Type B pancreatic cell (in vitro differentiated cells): Measurements from ENCODE around the gene PYGB. TPM values are rescaled to one million over a fixed set of nuclear protein-coding genes. Genes with fewer than 3 reads are reported as not detected.

Experiments used
- DNase-seq: peaks from one replicate; pipeline ENCODE4 v3.0.0; 2021; ENCODE audit warnings: mixed read lengths; ENCODE audit not compliant: unreplicated experiment; ENCODE audit errors: extremely low spot score
- H3K27ac Mint-ChIP-seq: 2 replicates; pipeline ENCODE4 v1.8.0; 2021; ENCODE audit warnings: mild to moderate bottlenecking, mixed read lengths
- H3K27me3 Mint-ChIP-seq: 2 replicates; pipeline ENCODE4 v1.8.0; 2021; ENCODE audit warnings: mixed read lengths
- H3K36me3 Mint-ChIP-seq: 2 replicates; pipeline ENCODE4 v1.8.0; 2021; ENCODE audit warnings: mixed read lengths
- H3K4me1 Mint-ChIP-seq: one replicate; pipeline ENCODE4 v1.8.0; 2021; ENCODE audit warnings: mixed read lengths; ENCODE audit not compliant: unreplicated experiment
- H3K4me3 Mint-ChIP-seq: 2 replicates; pipeline ENCODE4 v1.8.0; 2021; ENCODE audit warnings: mild to moderate bottlenecking, mixed read lengths
- H3K9me3 Mint-ChIP-seq: 2 replicates; pipeline ENCODE4 v1.8.0; 2021; ENCODE audit warnings: mixed read lengths
- total RNA-seq: library from RNA; stranded (reverse); gene quantifications from 2 replicates; pipeline ENCODE4 v1.2.1, GENCODE V29; 2021; ENCODE audit warnings: low replicate concordance
- TF ChIP-seq, protein P1 (sequence below): fragments of 200-600 bp; sonication (generic); conservative IDR thresholded peaks from 2 replicates; pipeline ENCODE4 v1.5.0; 2021; ENCODE audit warnings: antibody characterized with exemption, mild to moderate bottlenecking

The PYGB gene
- total RNA-seq, 1 donor from 2014 or later, result 52.2 TPM

GRCh38 chr20:25274481-25274880 lies 26.6 kb downstream of the PYGB start:
- H3K27ac Mint-ChIP-seq, result no peak overlapping the region
- H3K27me3 Mint-ChIP-seq, result no peaks in the 10 kb centered on the region
- TF ChIP-seq, protein P1, sequence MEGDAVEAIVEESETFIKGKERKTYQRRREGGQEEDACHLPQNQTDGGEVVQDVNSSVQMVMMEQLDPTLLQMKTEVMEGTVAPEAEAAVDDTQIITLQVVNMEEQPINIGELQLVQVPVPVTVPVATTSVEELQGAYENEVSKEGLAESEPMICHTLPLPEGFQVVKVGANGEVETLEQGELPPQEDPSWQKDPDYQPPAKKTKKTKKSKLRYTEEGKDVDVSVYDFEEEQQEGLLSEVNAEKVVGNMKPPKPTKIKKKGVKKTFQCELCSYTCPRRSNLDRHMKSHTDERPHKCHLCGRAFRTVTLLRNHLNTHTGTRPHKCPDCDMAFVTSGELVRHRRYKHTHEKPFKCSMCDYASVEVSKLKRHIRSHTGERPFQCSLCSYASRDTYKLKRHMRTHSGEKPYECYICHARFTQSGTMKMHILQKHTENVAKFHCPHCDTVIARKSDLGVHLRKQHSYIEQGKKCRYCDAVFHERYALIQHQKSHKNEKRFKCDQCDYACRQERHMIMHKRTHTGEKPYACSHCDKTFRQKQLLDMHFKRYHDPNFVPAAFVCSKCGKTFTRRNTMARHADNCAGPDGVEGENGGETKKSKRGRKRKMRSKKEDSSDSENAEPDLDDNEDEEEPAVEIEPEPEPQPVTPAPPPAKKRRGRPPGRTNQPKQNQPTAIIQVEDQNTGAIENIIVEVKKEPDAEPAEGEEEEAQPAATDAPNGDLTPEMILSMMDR, result no peak
- H3K9me3 Mint-ChIP-seq, result no peaks in the 10 kb centered on the region
- no peaks in the 10 kb centered on the region for H3K4me1 Mint-ChIP-seq
- H3K4me3 Mint-ChIP-seq, result no peak overlapping the region
- H3K36me3 Mint-ChIP-seq, result peaks cover 6% of the 10 kb centered on the region
- DNase-seq, result no peak

GRCh38 chr20:25274891-25275812 lies 27.3 kb downstream of the PYGB start:
- no peak for DNase-seq
- H3K4me1 Mint-ChIP-seq, result no peaks in the 10 kb centered on the region
- H3K27ac Mint-ChIP-seq, result no peak overlapping the region
- TF ChIP-seq, protein P1, result no peak
- peaks cover 6% of the 10 kb centered on the region for H3K36me3 Mint-ChIP-seq
- H3K27me3 Mint-ChIP-seq, result no peaks in the 10 kb centered on the region
- H3K9me3 Mint-ChIP-seq, result no peaks in the 10 kb centered on the region
- no peak overlapping the region for H3K4me3 Mint-ChIP-seq

DNA sequence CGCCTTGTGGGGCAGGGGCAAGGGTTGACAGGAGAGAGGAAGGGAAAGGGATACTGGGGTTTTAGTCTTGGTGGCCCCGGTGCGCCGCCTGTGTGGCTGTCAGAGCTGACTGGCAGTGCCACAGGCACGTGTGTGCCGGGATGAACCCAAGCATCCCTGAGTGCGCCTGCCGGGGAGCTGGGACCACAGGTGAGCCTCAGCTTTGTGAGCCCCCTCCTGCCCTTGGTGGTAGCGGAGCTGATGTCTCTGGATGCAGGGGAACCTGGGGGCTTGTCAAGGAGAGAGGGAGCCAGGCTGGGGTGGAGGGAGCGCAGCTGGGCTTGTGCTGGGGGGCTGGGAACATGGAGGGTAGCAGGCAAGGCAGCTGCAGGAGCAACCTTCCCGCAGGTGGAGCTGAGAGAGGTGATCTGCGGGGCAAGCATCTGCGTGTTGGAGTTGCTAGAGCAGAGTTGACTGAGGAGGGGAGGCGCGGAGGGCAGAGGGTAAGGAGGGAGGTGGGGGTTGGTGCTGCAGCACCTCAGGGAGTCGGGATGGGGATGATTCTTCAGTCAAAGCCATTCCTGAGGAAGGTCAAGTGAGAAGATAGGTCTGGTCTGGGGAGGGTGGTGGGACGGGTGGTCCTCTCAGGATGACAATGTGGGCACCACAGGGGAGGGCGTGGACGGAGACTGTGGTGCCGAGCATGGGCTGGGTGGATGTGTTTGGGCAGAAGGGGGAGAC lies 28.1 kb downstream of the PYGB start:
- Mint-ChIP-seq H3K27ac (no peak overlapping the region), H3K9me3 (no peaks in the 10 kb centered on the region), H3K36me3 (peaks cover 6% of the 10 kb centered on the region), H3K4me3 (no peak overlapping the region), H3K4me1 (no peaks in the 10 kb centered on the region), H3K27me3 (no peaks in the 10 kb centered on the region)
- TF ChIP-seq, protein P1, result no peak
- DNase-seq, result no peak

GRCh38 chr20:25276533-25277050 lies 28.7 kb downstream of the PYGB start:
- Mint-ChIP-seq H3K36me3 (peaks cover 6% of the 10 kb centered on the region), H3K27ac (no peak overlapping the region), H3K9me3 (no peaks in the 10 kb centered on the region), H3K4me1 (no peaks in the 10 kb centered on the region), H3K4me3 (no peak overlapping the region), H3K27me3 (no peaks in the 10 kb centered on the region)
- no peak for DNase-seq
- TF ChIP-seq, protein P1, result no peak

GRCh38 chr20:25277051-25277801 lies 29.3 kb downstream of the PYGB start:
- Mint-ChIP-seq H3K27me3 (no peaks in the 10 kb centered on the region), H3K9me3 (no peaks in the 10 kb centered on the region), H3K27ac (no peak overlapping the region), H3K36me3 (peaks cover 4% of the 10 kb centered on the region), H3K4me1 (no peaks in the 10 kb centered on the region), H3K4me3 (no peak overlapping the region)
- DNase-seq, result no peak
- TF ChIP-seq, protein P1, result no peak
